Activated gamma-delta T cell treated with Interleukin-2 at 50 U/mL for 16 hours (primary cell): ENCODE measurements around the gene SPON1.
"Not testable (repeated sequence)": the region's sequence is repeated elsewhere in the genome, so short reads cannot be mapped to it uniquely, and the experiment has no call there.

Source experiments
- DNase-seq: peaks from one replicate; pipeline ENCODE4 v3.0.0-alpha.2; 2020

The SPON1 gene

GRCh38 chr11:14042686-14043465, 80.4 kb downstream of the SPON1 start:
- DNase-seq, result no peak

DNA sequence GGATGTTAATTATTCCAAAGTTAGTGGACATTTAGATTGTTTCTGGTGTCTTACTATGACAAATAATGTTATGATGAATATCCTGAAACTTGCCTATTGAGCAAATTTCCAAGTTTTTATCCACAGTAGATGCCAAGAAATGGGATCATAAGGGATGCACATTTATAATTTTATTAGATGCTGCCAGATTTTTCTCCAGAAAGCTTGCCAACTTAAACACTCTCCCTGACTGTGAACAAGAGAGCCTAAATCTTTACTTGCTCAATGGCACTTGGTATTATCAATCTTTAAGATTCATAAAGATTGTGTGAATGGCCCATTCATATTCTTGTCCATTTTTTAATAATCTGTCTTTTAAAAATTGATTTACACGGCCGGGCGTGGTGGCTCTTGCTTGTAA, 82.4 kb downstream of the SPON1 start:
- DNase-seq, result no peak

- no peak for DNase-seq
These were observed 82.9 kb downstream of the SPON1 start for GRCh38 chr11:14045417-14045816.

DNA sequence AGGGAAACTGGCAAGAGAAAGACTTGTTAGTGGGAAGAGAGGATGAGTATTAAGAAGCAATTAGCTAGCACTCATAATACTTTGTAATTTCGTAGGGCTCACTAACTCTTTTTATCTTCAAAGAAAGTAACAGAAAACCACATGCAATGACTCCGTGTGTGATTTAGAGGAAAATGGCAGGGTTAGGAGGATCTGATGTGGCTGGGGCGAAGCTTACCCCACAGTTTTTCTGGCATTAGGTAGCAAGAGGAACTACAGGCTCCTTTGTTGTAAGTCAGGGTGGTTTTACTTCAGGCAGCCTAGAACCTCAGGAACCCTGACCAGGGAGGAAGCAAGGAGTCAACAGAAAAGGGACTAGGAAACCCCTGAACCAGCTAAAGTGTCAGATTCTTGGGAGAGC, 89.7 kb downstream of the SPON1 start:
- DNase-seq, result no peak

- DNase-seq, result no peak
These were observed 91.9 kb downstream of the SPON1 start for GRCh38 chr11:14054116-14055107.

DNA sequence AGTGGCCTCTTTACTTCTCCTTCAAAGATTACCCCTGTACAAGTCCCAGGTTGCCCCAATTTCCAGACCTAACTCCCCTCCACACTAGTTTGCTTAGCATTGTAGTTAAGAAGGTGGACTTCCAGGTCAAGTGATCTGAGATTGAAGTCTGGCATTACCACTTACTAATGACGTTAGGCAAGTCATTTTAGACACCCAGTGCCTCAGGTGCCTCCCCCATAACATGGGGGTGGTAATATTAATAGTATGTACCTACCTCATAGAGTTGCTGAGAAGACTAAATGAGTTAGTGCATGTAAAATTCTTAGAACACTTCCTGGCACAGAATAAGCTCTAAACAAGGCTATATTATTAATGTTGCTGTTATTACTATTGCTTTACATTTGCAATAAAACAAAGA, 93.4 kb downstream of the SPON1 start:
- DNase-seq, result no peak

- no peak for DNase-seq
These were observed 95.5 kb downstream of the SPON1 start for GRCh38 chr11:14058061-14058460.

DNA sequence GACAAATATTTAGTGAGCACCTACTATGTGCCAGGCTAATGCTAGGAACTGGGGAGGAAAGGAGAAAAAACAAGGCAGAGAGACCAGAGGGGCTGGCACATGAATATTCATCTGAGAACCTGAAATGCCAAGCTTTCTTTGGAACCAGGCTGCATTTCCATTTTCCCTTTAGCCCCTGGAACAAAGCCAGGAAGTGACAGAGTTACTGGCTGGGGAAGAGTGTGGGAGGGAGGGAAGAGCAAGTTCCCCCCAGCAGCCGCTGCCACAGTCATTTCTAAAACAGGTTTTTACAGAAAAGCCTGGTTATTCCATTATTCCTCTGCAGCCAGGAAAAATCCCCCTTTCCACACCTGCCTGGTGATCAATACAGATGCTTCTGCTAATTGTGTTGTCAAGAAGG, 97.0 kb downstream of the SPON1 start:
- DNase-seq, result no peak

GRCh38 chr11:14061721-14062120, 99.2 kb downstream of the SPON1 start:
- no peak for DNase-seq

DNA sequence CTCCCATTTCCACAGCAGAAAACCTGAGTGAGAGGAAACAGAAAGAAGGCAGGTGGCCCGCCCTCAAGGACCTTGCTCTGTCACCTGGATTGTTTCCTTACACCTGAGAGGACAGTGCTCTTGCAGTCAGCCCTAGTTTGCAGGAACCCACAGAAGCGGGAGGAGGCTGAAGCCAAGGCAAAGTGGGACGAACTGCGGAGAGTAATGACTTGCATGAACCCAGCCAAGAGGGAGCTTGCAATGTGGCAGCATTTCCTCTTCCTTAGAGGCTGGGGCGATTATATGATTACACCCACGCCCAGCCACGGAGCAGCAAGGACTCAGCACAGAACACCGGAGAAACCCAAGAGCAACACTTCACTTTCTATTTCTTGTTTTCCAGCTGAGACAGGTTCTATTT, 102.6 kb downstream of the SPON1 start:
- DNase-seq, result no peak

DNA sequence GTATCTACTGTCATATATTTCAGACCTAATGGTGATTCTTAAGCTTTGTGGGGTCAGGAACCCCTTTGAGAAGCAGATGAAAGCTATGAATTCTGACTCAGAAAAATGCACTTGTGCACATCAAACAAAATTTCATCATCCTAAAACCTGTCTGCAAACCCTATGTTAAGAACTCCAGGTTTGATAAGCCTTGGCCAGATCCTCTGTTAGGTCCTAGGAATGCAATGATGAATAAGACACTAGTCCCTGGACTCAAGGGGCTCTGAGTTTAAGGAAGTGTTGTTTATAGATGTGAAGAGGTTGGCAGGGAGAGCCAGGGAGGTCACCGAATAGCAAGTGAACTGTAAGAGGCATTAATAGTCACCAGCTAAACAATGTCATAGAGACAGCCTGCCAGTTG, 103.2 kb downstream of the SPON1 start:
- no peak for DNase-seq

DNA sequence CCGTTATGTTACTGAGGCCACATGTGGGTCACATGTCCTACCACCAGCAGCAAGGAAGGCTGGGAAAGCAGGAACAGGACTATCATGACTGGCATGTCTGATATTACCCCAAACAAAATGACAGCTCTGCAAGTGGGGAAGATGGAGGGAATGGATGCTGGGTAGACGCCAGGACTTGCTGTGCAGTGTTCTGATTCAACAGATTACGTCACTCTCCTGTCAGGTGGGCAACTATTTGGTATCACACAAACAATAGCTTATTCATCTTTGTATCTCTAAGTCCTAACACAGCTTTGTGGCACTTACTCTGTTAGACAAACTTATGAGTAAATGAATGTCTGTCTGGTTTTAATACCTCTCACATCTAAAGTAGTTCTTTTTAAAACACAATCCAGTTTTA, 105.2 kb downstream of the SPON1 start:
- no peak for DNase-seq

- no peak for DNase-seq
These were observed 108.4 kb downstream of the SPON1 start for GRCh38 chr11:14070896-14071295.

DNA sequence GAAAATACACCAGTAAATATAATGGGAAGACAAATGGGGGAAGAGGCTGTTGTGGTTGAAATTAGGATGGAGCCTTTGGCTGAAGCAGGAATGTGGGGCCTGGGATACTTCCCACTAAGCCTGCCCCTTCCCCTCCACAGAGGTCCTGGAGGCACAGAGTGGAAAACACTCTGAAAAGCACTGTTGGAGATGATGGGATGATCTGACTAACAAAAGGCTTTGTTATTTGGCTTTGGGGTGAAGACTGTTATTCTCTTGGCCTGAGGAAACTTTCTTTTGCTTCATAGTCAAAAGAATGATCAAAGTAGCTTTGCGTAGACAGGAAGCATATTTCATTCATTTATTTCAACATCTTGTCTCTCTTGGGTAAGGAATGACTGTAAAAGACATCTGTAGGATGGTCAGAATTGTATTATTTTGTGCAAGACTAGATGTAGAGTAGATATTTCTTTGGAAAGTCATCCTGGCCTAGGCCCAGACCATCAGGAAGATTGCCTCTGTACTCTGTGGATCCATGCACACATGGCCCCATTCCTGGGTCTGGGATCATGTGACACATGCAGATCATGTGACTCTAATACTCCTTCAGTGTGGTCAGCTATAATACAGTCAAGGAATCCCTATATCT, 111.4 kb downstream of the SPON1 start:
- no peak for DNase-seq

DNA sequence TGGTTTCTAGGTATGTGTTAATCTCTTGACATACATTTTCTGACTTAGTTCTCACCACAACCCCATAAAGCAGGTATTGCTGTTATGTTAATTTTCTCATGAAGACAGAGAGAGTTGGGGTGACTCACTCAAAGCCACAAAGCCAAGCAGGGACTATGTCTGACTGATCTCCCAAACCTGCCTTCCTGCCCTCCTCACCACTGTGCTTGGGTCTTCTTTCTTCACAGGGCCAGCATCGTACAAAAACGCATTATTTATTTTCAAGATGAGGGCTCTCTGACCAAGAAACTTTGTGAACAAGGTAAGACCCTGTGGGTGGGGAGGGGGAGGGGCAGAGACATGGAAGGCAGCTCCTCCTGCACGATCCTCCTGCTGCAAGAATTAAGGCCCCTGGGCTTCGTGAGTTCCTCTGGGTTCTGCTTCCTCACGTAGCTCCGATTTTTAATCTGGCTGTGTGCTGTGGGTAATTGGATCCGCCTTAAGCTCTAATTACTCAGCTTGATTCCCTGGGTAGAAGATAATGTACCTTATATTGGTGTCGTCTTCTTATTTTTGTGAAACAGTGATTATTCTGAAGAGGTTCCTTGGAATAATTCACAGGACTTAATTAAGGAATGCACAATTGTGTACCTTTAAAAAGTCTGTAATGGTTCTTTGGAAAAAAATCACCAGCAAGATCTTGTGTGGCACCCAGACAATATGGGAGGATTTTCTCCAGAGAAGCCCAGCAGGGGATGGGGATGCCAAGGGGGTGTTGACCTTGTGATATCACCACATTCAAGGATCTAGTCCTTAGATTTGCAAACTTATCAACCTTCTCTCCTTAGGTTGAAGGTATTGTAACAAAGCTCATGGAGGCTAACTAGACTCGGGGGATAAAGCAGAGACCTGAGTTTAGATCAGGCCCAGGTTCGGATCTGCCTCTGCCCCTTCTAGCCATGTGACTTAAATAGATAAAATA, 112.9 kb downstream of the SPON1 start:
- DNase-seq, result peak; percentile 54

GRCh38 chr11:14079011-14079410, 116.5 kb downstream of the SPON1 start:
- DNase-seq, result no peak

DNA sequence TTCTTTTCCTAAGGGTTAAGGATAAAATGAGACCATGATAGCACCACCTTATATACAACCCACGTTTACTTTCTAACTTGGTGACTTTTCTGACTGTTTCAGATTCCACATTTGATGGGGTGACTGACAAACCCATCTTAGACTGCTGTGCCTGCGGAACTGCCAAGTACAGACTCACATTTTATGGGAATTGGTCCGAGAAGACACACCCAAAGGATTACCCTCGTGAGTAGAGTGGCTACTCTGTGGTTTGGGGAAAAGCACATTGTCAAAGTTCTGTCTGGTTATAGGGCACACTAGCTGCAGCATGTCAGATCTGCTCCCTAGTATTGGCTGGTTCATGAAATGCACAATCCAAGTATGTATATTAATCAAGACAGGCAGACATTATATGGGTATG, 117.3 kb downstream of the SPON1 start:
- no peak for DNase-seq

GRCh38 chr11:14081581-14082231, 119.2 kb downstream of the SPON1 start:
- no peak for DNase-seq

- no peak for DNase-seq
These were observed 119.8 kb downstream of the SPON1 start for GRCh38 chr11:14082338-14082737.

- DNase-seq, result not testable (repeated sequence)
These were observed 126.3 kb downstream of the SPON1 start for GRCh38 chr11:14088861-14089260.

DNA sequence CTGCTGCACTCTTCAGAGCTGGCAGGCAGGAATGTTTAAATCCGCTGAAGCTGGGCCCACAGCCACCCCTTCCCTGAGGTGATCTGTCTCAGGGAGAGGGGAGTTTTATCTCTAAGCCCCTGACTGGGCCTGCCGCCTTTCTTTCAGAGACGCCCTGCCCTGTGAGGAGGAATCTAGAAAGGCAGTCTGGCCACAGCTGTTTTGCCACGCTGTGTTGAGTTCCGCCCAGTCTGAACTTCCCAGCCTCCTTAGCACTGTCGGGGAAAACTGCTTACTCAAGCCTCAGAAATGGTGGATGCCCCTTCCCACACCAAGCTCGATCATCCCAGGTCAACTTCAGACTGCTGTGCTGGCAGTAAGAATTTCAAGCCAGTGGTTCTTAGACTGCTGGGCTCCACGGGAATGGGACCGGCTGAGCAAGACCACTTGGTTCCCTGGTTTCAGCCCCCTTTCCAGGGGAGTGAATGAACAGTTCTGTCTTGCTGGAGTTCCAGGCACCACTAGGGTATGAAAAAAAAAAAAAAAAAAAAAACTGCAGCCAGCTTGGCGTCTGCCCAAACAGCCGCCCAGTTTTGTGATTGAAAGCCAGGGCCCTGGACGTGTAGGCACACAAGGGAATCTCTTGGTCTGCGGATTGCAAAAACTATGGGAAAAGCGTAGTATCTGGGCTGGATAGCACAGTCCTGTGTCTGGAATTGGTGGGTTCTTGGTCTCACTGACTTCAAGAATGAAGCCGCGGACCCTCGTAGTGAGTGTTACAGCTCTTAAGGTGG, 127.4 kb downstream of the SPON1 start:
- no peak for DNase-seq
